H1 (cell line): ENCODE data around the gene DNAAF5. TPM values are rescaled to one million over a fixed set of nuclear protein-coding genes. Genes with fewer than 3 reads are reported as not detected.

Experiments
- CTCF ChIA-PET: fragments of 300-600 bp; sonication (Branson Sonifier 250); formaldehyde crosslinking; loops from one replicate; lab custom pipeline; 2021; ENCODE audit not compliant: partially characterized antibody; lab: Charles Lee
- POLR2A ChIA-PET: fragments of 300-600 bp; sonication (Branson Sonifier 250); formaldehyde crosslinking; loops from one replicate; lab custom pipeline; 2021; ENCODE audit warnings: inconsistent platforms; ENCODE audit not compliant: partially characterized antibody; lab: Charles Lee
- DNase-seq, 2 experiments: peaks; one replicate each; pipeline versions ENCODE4 v3.0.0 to v3.0.0-alpha.2; 2010 to 2022; ENCODE audit warnings: low spot score in 2 of 2, low read depth in 1 of 2, mixed read lengths in 1 of 2
- FAIRE-seq: peaks from 2 replicates; lab custom pipeline; 2011; peaks lifted over from hg19 to GRCh38; lab: Jason Lieb, UNC
- H2AFZ ChIP-seq: 2 replicates; pipeline ENCODE4 v1.8.1; 2012; ENCODE audit warnings: low read length, inconsistent platforms
- H2AK5ac ChIP-seq: 2 replicates; pipeline ENCODE4 v1.6.1; 2013; ENCODE audit warnings: low read depth, low read length
- H2BK120ac ChIP-seq: replicated peaks from 2 replicates; pipeline ENCODE3; 2013; ENCODE audit warnings: low read depth, low read length, inconsistent platforms
- H2BK12ac ChIP-seq: 2 replicates; pipeline ENCODE4 v1.6.1; 2013; ENCODE audit warnings: low read depth, low read length
- H2BK15ac ChIP-seq: 2 replicates; pipeline ENCODE4 v1.6.1; 2013; ENCODE audit warnings: low read length
- H2BK20ac ChIP-seq: 2 replicates; pipeline ENCODE4 v1.6.1; 2013; ENCODE audit warnings: low read length
- H2BK5ac ChIP-seq: 2 replicates; pipeline ENCODE4 v1.6.1; 2013; ENCODE audit warnings: low read depth, low read length
- H3K14ac ChIP-seq: 2 replicates; pipeline ENCODE4 v1.6.1; 2013; ENCODE audit warnings: inconsistent platforms; ENCODE audit not compliant: insufficient read length
- H3K18ac ChIP-seq: 2 replicates; pipeline ENCODE4 v1.6.1; 2013; ENCODE audit warnings: low read length; ENCODE audit errors: extremely low read depth
- H3K23ac ChIP-seq: 2 replicates; pipeline ENCODE4 v1.6.1; 2013; ENCODE audit warnings: inconsistent platforms; ENCODE audit not compliant: insufficient read length
- H3K23me2 ChIP-seq: 2 replicates; pipeline ENCODE4 v1.6.1; 2013; ENCODE audit warnings: low read depth, low read length
- H3K27ac ChIP-seq: 2 replicates; pipeline ENCODE4 v1.6.1; 2011; ENCODE audit warnings: low read depth, low read length, inconsistent platforms
- H3K27me3 ChIP-seq, 4 experiments: replicated peaks in 1 of 4; 1 replicate in 1 of 4; 2 replicates in 3 of 4; pipeline versions ENCODE4 v1.6.1 to v1.8.1; 2011 to 2013; ENCODE audit warnings: low read length in 3 of 4, mild to moderate bottlenecking in 3 of 4, inconsistent platforms in 2 of 4, mixed read lengths in 2 of 4, moderate library complexity in 1 of 4; ENCODE audit not compliant: control insufficient read depth in 3 of 4, insufficient read depth in 3 of 4; ENCODE audit errors: extremely low read depth in 1 of 4
- H3K36me3 ChIP-seq, 4 experiments: 2 replicates each; pipeline versions ENCODE4 v1.6.1 to v1.8.1; 2011 to 2013; ENCODE audit warnings: mild to moderate bottlenecking in 4 of 4, low read length in 3 of 4, moderate library complexity in 2 of 4, control low read depth in 1 of 4, inconsistent platforms in 1 of 4; ENCODE audit not compliant: insufficient read depth in 4 of 4, control insufficient read depth in 2 of 4
- H3K4ac ChIP-seq: replicated peaks from 2 replicates; pipeline ENCODE3; 2013; ENCODE audit warnings: low read length, low read depth, mixed read lengths, inconsistent platforms; ENCODE audit not compliant: insufficient read length
- H3K4me1 ChIP-seq, 4 experiments: replicated peaks in 1 of 4; 1 replicate in 1 of 4; 2 replicates in 3 of 4; pipeline versions ENCODE4 v1.6.1 to v1.8.1; 2011 to 2013; ENCODE audit warnings: low read length in 3 of 4, inconsistent platforms in 2 of 4, mixed read lengths in 1 of 4; ENCODE audit not compliant: insufficient read depth in 4 of 4, control insufficient read depth in 3 of 4
- H3K4me2 ChIP-seq, 2 experiments: 2 replicates each; pipeline versions ENCODE4 v1.6.1 to v1.8.1; 2011 to 2013; ENCODE audit warnings: low read depth in 2 of 2, low read length in 2 of 2, control low read depth in 1 of 2, inconsistent platforms in 1 of 2, mild to moderate bottlenecking in 1 of 2; ENCODE audit not compliant: insufficient read depth in 1 of 2
- H3K4me3 ChIP-seq, 4 experiments: fragments of 200-600, 300-600 bp in 1 of 4; sonication (generic), shearing (Covaris generic), sonication (Bioruptor Twin) in 1 of 4; 2 replicates each; pipeline versions ENCODE4 v1.5.1 to v1.8.1; 2011 to 2016; ENCODE audit warnings: low read length in 4 of 4, low read depth in 3 of 4, control low read depth in 2 of 4, inconsistent platforms in 2 of 4, mild to moderate bottlenecking in 2 of 4, mixed read lengths in 1 of 4, moderate library complexity in 1 of 4; ENCODE audit not compliant: insufficient read depth in 2 of 4; ENCODE audit errors: extremely low read depth in 1 of 4
- H3K56ac ChIP-seq: replicated peaks from 2 replicates; pipeline ENCODE3; 2013; ENCODE audit warnings: low read depth, mild to moderate bottlenecking, mixed read lengths, low read length, inconsistent platforms; ENCODE audit not compliant: insufficient read length
- H3K79me1 ChIP-seq: 2 replicates; pipeline ENCODE4 v1.6.1; 2013; ENCODE audit warnings: low read depth, low read length, control low read depth
- H3K79me2 ChIP-seq, 2 experiments: 2 replicates each; pipeline versions ENCODE4 v1.6.1 to v1.8.1; 2012 to 2013; ENCODE audit warnings: low read length in 2 of 2, mild to moderate bottlenecking in 2 of 2, inconsistent platforms in 1 of 2; ENCODE audit not compliant: insufficient read depth in 2 of 2, control insufficient read depth in 1 of 2
- H3K9ac ChIP-seq, 4 experiments: replicated peaks in 1 of 4; 1 replicate in 1 of 4; 2 replicates in 3 of 4; pipeline versions ENCODE4 v1.6.1 to v1.8.1; 2011 to 2013; ENCODE audit warnings: low read depth in 3 of 4, low read length in 3 of 4, control low read depth in 2 of 4, mild to moderate bottlenecking in 2 of 4, moderate library complexity in 2 of 4, inconsistent platforms in 1 of 4; ENCODE audit errors: extremely low read depth in 1 of 4
- H3K9me3 ChIP-seq, 2 experiments: 2 replicates each; pipeline versions ENCODE4 v1.6.1 to v1.8.1; 2012 to 2013; ENCODE audit warnings: mild to moderate bottlenecking in 2 of 2, moderate library complexity in 2 of 2, control low read depth in 1 of 2, inconsistent platforms in 1 of 2, low read depth in 1 of 2, low read length in 1 of 2, mixed read lengths in 1 of 2; ENCODE audit not compliant: insufficient read depth in 2 of 2
- H4K20me1 ChIP-seq, 2 experiments: replicated peaks in 1 of 2; 2 replicates each; pipeline versions ENCODE3 to v1.8.1; 2011 to 2013; ENCODE audit warnings: inconsistent platforms in 2 of 2, low read length in 2 of 2, mild to moderate bottlenecking in 1 of 2; ENCODE audit not compliant: insufficient read depth in 2 of 2, control insufficient read depth in 1 of 2
- H4K5ac ChIP-seq: 2 replicates; pipeline ENCODE4 v1.6.1; 2013; ENCODE audit warnings: low read length, low read depth, mixed read lengths, inconsistent platforms; ENCODE audit not compliant: insufficient read length
- H4K8ac ChIP-seq: 2 replicates; pipeline ENCODE4 v1.8.0; 2013; ENCODE audit warnings: mild to moderate bottlenecking, moderate library complexity, low read length, inconsistent platforms; ENCODE audit not compliant: insufficient read depth; ENCODE audit errors: extremely low read depth
- H4K91ac ChIP-seq: replicated peaks from 2 replicates; pipeline ENCODE3; 2013; ENCODE audit warnings: low read length, mixed read lengths, inconsistent platforms; ENCODE audit not compliant: insufficient read length
- ATF3 ChIP-seq: IDR thresholded peaks from 2 replicates; pipeline ENCODE4 v1.6.1; 2011; ENCODE audit warnings: low read depth, mild to moderate bottlenecking, low read length; ENCODE audit not compliant: insufficient read depth
- BCL11A ChIP-seq, 2 experiments: IDR thresholded peaks; one replicate each; pipeline ENCODE4 v1.6.1; 2011; ENCODE audit warnings: low read depth in 2 of 2, low read length in 2 of 2, mild to moderate bottlenecking in 2 of 2
- WGBS, 2 experiments: shearing (Covaris generic) in 1 of 2; methylation state at CpG; one replicate each; pipeline versions ENCODE4 v1.1.6 to v1.1.7; 2013 to 2015; ENCODE audit warnings: low lambda C conversion rate in 2 of 2, mixed read lengths in 2 of 2, inconsistent platforms in 1 of 2, low coverage in 1 of 2, missing lambda C conversion rate in 1 of 2; ENCODE audit not compliant: insufficient replicate concordance in 2 of 2, insufficient coverage in 1 of 2, insufficient read length in 1 of 2; ENCODE audit errors: extremely low coverage in 1 of 2, missing lambda C conversion rate in 1 of 2; 5-methylcytosine and 5-hydroxymethylcytosine counted together
- polyA plus RNA-seq, 7 experiments: library from polyadenylated mRNA; depleted of rRNA in 3 of 7; stranded (reverse) in 5 of 7; unstranded in 2 of 7; fragments of >200 nt in 5 of 7; fragments of 200-250 nt in 2 of 7; gene quantifications; 1 replicate in 5 of 7; 2 replicates in 1 of 7; 4 replicates in 1 of 7; pipeline versions ENCODE4 v1.2.1 to v1.2.3, GENCODE V29; 2011 to 2013; ENCODE audit warnings: missing spikeins in 2 of 7, mixed read lengths in 2 of 7
- total RNA-seq: library from RNA; stranded (reverse); fragmentation: NEBNext Ultra II Directional; extraction: Animal tissue kit (Norgen Biotek cat#: 25700); gene quantifications from 2 replicates; pipeline ENCODE4 v1.2.1, GENCODE V29; 2021

DNAAF5 gene
- total and polyA plus RNA-seq, 2 of the 8 experiments (the other 6 are each of a cell fraction or from before 2014, with no cell fraction given) = 55.1 to 95.9 TPM

- DNase-seq (no peak), FAIRE-seq (no peak)
- Histone ChIP-seq H2BK5ac (peak overlapping the region; percentile 61; the same call in 1 of the 2 replicates), H3K18ac (no peak overlapping the region), H2AK5ac (no peak overlapping the region), H4K8ac (no peak overlapping the region), H3K79me1 (peaks cover 5% of the 10 kb centered on the region), H4K20me1 (peaks cover 0 to 5% of the 10 kb centered on the region in 2 experiments), H3K27me3 (no peaks in the 10 kb centered on the region), H3K4me2 (no peak overlapping the region), H3K4ac (no peak overlapping the region), H2BK20ac (no peak overlapping the region), H3K36me3 (peaks cover 0 to 9% (median 4%) of the 10 kb centered on the region in 4 experiments; a peak in 3 of 8 replicates), H3K14ac (no peak overlapping the region), H2BK120ac (no peak overlapping the region), H4K5ac (no peak overlapping the region), H2BK12ac (no peak overlapping the region), H2BK15ac (no peak overlapping the region), H3K4me3 (no peak overlapping the region), H3K4me1 (peaks cover 0 to 5% (median 0%) of the 10 kb centered on the region in 4 experiments; a peak in 2 of 7 replicates), H3K79me2 (peaks cover 0 to 20% of the 10 kb centered on the region in 2 experiments; a peak in 2 of 4 replicates), H3K27ac (no peak overlapping the region), H3K23ac (no peak overlapping the region), H3K9me3 (peaks cover 0 to 4% of the 10 kb centered on the region in 2 experiments; a peak in 1 of 4 replicates), H4K91ac (no peak overlapping the region), H3K56ac (no peak overlapping the region), H3K23me2 (no peaks in the 10 kb centered on the region), H2AFZ (no peak overlapping the region), H3K9ac (peak overlapping the region in 1 of 4 experiments; percentile 37; a peak in 1 of 7 replicates)
- ChIA-PET CTCF (interaction anchor here (1.0 to 1.6 kb wide), 4 partner anchors 28 to 368 kb away, joined by 3 to 4 read pairs (median 3); no protein-coding TSS in a partner anchor), POLR2A (interaction anchor here (0.6 kb wide), 1 partner anchor 386 kb away, joined by 4 read pairs; no protein-coding TSS in a partner anchor)
- TF ChIP-seq BCL11A (IDR thresholded peaks at IDR 0.05; ENCODE audit: low read depth in 2 of 2, low read length in 2 of 2) = no peak
- TF ChIP-seq ATF3 = no peak
- WGBS, 2 experiments = 87% methylated on average over 23 of the region's 23 CpGs; no CpG with 5 or more reads in 1 of the 2 experiments
Measured at GRCh38 chr7:698515-699475, 27.7 kb upstream of the DNAAF5 start.
